OCI-LY1 (cell line): ENCODE data around the gene KDM3A.

Experiments used
- H2AFZ ChIP-seq: fragments of 200-600 bp; sonication (generic), shearing (Covaris generic); 2 replicates; pipeline ENCODE4 v1.6.0; 2014; ENCODE audit warnings: antibody characterized with exemption, mild to moderate bottlenecking, low read length
- H3F3A ChIP-seq: fragments of 200-600 bp; sonication (generic), shearing (Covaris generic); 2 replicates; pipeline ENCODE4 v1.6.0; 2014; ENCODE audit warnings: mild to moderate bottlenecking, antibody characterized with exemption, low read length, moderate library complexity; ENCODE audit not compliant: insufficient read depth
- H3K27ac ChIP-seq: fragments of 200-600 bp; sonication (generic); 2 replicates; pipeline ENCODE4 v1.5.1; 2014; ENCODE audit warnings: low read length, mixed run types, mild to moderate bottlenecking, low read depth; ENCODE audit not compliant: poor library complexity, severe bottlenecking
- H3K27me3 ChIP-seq: fragments of 200-600 bp; sonication (generic); 2 replicates; pipeline ENCODE4 v1.6.0; 2014; ENCODE audit warnings: antibody characterized with exemption, mild to moderate bottlenecking, low read length, moderate library complexity; ENCODE audit not compliant: insufficient read depth
- H3K36me3 ChIP-seq: fragments of 200-600 bp; sonication (generic); 2 replicates; pipeline ENCODE4 v1.6.1; 2014; ENCODE audit warnings: mild to moderate bottlenecking, antibody characterized with exemption, low read length, moderate library complexity, mixed read lengths; ENCODE audit not compliant: insufficient read depth
- H3K4me1 ChIP-seq: fragments of 200-600 bp; sonication (generic); 2 replicates; pipeline ENCODE4 v1.5.1; 2014; ENCODE audit warnings: mild to moderate bottlenecking, low read length, moderate library complexity; ENCODE audit not compliant: insufficient read depth, severe bottlenecking
- H3K4me2 ChIP-seq: fragments of 200-600 bp; sonication (generic), shearing (Covaris generic); 2 replicates; pipeline ENCODE4 v1.6.1; 2014; ENCODE audit warnings: low read length
- H3K4me3 ChIP-seq: fragments of 200-600 bp; sonication (generic); 2 replicates; pipeline ENCODE4 v1.5.1; 2014; ENCODE audit warnings: low read length, low read depth, mild to moderate bottlenecking, mixed read lengths; ENCODE audit not compliant: poor library complexity, severe bottlenecking
- H3K79me2 ChIP-seq: fragments of 200-600 bp; shearing (Covaris generic); 2 replicates; pipeline ENCODE4 v1.6.1; 2016; ENCODE audit warnings: mixed run types, low read length, mixed read lengths; ENCODE audit not compliant: insufficient read depth
- H3K9ac ChIP-seq: fragments of 200-600 bp; sonication (generic), shearing (Covaris generic); 2 replicates; pipeline ENCODE4 v1.6.1; 2014; ENCODE audit warnings: mild to moderate bottlenecking, low read length, mixed read lengths
- H3K9me2 ChIP-seq: fragments of 200-600 bp; sonication (generic), shearing (Covaris generic); 2 replicates; pipeline ENCODE4 v1.6.1; 2014; ENCODE audit warnings: low read depth, mild to moderate bottlenecking, low read length, mixed read lengths
- H3K9me3 ChIP-seq: fragments of 200-600 bp; shearing (Covaris generic); 2 replicates; pipeline ENCODE4 v1.6.1; 2014; ENCODE audit warnings: low read length, mixed read lengths
- H4K20me1 ChIP-seq: fragments of 200-600 bp; sonication (generic), shearing (Covaris generic); 2 replicates; pipeline ENCODE4 v1.6.0; 2016; ENCODE audit warnings: mild to moderate bottlenecking, low read length; ENCODE audit not compliant: insufficient read depth
- EZH2 ChIP-seq: fragments of 200-600 bp; sonication (generic), shearing (Covaris generic); IDR thresholded peaks from 2 replicates; pipeline ENCODE4 v1.8.0; 2017; ENCODE audit warnings: borderline replicate concordance, mixed run types, mild to moderate bottlenecking, antibody characterized with exemption, low read length, moderate library complexity, mixed read lengths
- TF ChIP-seq, protein P1 (sequence below): fragments of 200-600 bp; sonication (generic), shearing (Covaris generic); IDR thresholded peaks from 2 replicates; pipeline ENCODE4 v1.5.1; 2017; ENCODE audit warnings: mild to moderate bottlenecking, antibody characterized with exemption, low read length, moderate library complexity, mixed read lengths

KDM3A gene

DNA sequence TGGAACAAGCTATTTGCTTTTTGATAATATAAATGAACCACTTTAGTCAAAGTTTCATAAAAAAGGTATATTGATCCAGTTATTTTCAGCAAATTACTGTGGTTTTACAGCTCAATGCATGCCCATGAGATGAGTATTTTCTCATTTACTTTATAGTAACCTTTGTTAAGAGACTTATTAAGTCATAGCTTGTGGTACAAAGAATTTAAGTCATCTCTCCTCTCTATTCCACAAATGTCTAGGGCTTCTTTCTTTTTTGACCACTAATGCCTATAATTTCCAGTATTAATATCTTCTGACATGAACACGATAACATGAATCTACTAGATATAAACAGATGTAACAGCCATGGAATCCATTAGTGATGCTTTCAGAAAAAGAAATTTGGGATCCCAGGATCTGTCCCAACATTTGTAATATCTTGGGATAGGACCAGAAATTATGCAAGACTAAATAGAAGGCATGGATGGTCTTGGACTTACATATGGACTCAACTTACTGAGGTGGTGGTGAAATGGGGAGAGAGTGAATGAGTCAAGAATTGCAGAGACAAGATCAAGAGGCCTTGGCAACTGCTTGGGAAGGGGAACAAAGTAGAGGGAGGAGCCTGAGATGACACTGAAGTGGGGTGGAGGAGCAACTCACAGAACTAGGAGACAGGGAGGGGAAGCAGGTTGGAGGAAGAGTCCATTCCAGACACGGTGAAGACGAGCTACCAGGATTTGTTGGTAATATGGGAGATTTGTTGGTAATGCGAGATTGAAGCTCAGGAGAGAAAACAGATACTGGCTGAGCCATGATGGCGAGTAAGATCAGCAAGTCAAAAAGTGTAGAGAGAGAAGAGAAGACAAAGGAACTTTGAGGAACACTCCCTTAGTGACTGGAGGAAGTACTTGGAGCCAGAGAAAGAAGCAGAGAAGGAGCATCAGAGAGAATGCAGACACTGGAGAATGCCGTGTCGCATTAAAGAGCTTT lies 42.4 kb upstream of the KDM3A start:
- no peaks in the 10 kb centered on the region for H3K36me3 ChIP-seq
- no peak overlapping the region for H3K27ac ChIP-seq
- TF ChIP-seq, protein P1, sequence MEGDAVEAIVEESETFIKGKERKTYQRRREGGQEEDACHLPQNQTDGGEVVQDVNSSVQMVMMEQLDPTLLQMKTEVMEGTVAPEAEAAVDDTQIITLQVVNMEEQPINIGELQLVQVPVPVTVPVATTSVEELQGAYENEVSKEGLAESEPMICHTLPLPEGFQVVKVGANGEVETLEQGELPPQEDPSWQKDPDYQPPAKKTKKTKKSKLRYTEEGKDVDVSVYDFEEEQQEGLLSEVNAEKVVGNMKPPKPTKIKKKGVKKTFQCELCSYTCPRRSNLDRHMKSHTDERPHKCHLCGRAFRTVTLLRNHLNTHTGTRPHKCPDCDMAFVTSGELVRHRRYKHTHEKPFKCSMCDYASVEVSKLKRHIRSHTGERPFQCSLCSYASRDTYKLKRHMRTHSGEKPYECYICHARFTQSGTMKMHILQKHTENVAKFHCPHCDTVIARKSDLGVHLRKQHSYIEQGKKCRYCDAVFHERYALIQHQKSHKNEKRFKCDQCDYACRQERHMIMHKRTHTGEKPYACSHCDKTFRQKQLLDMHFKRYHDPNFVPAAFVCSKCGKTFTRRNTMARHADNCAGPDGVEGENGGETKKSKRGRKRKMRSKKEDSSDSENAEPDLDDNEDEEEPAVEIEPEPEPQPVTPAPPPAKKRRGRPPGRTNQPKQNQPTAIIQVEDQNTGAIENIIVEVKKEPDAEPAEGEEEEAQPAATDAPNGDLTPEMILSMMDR = no peak
- no peak for TF ChIP-seq EZH2

DNA sequence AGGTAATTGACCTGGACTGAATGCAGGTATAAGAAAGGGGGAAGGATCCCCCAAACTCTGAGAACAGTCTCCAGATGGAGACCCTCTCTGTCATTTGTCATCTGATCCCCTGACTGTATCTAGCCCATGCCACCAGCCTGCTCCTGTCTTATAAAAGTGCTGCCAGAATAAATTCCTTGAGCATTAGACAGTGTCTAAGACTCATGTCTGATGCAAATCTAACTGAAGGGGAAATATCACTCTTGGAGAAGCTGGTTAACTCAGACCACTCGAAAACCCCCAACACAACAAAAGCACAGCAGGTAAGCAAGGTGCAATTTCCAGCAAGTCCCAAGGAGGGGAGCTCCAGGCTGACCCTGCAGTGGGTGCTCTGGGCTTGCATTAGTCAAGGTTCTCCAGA lies 40.9 kb upstream of the KDM3A start:
- Histone ChIP-seq H2AFZ (no peak overlapping the region), H3K4me3 (no peak overlapping the region), H3K4me2 (no peak overlapping the region), H3K36me3 (no peaks in the 10 kb centered on the region), H3F3A (no peaks in the 10 kb centered on the region), H3K9me3 (no peaks in the 10 kb centered on the region), H3K27me3 (no peaks in the 10 kb centered on the region), H3K9ac (no peak overlapping the region), H3K27ac (no peak overlapping the region), H3K9me2 (no peaks in the 10 kb centered on the region), H4K20me1 (no peaks in the 10 kb centered on the region), H3K4me1 (no peaks in the 10 kb centered on the region), H3K79me2 (no peaks in the 10 kb centered on the region)
- no peak for TF ChIP-seq EZH2
- TF ChIP-seq, protein P1 = no peak

More for the DNA sequence above, 42.4 kb upstream of the KDM3A start:
- Histone ChIP-seq H3K4me2 (no peak overlapping the region), H3F3A (no peaks in the 10 kb centered on the region), H3K4me1 (no peaks in the 10 kb centered on the region), H3K9me2 (no peaks in the 10 kb centered on the region), H4K20me1 (no peaks in the 10 kb centered on the region), H3K4me3 (no peak overlapping the region), H3K79me2 (no peaks in the 10 kb centered on the region), H3K9me3 (no peaks in the 10 kb centered on the region), H2AFZ (no peak overlapping the region), H3K27me3 (no peaks in the 10 kb centered on the region), H3K9ac (no peak overlapping the region)

DNA sequence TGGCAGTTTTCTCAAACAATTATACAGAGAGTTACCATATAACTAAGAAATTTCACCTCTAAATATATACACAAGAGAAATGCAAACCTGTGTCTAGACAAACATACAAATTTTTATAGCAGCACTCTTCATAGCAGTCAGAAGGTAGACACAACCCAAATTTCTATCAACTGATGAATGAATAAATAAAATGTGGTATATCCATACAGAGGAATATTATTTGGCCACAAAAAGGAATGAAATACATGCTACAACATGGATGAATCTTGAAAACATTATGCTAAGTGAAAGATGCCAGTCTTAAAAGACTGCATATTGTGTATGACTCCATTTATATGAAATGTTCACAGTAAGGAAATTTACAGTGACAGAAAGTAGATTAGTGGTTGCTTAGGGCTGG lies 30.6 kb upstream of the KDM3A start:
- Histone ChIP-seq H4K20me1 (no peaks in the 10 kb centered on the region), H3K4me1 (no peaks in the 10 kb centered on the region), H3K36me3 (no peaks in the 10 kb centered on the region), H3K27ac (no peak overlapping the region), H3K9ac (no peak overlapping the region), H3K4me2 (no peak overlapping the region), H3K27me3 (no peaks in the 10 kb centered on the region), H3K4me3 (no peak overlapping the region), H3K9me3 (no peaks in the 10 kb centered on the region), H3K9me2 (no peaks in the 10 kb centered on the region), H3K79me2 (no peaks in the 10 kb centered on the region), H3F3A (no peaks in the 10 kb centered on the region), H2AFZ (no peak overlapping the region)
- TF ChIP-seq EZH2 = no peak
- TF ChIP-seq, protein P1 = no peak
